Right renal pelvis (tissue), 4 donors: Measurements from ENCODE around the gene GET4. TPM values are rescaled to one million over a fixed set of nuclear protein-coding genes. Genes with fewer than 3 reads are reported as not detected.
A peak's percentile ranks its signal among the peaks of the same experiment; 100 is the strongest.
"Not testable (repeated sequence)": the region's sequence is repeated elsewhere in the genome, so short reads cannot be mapped to it uniquely, and the experiment has no call there.

ENCODE experiments used
- DNase-seq, 4 donors: peaks; one replicate each; pipeline ENCODE4 v3.0.0-alpha.2; 2013; ENCODE audit warnings: low read depth in 4 of 4, low spot score in 3 of 4, missing footprints in 1 of 4
- polyA plus RNA-seq, 4 donors: library from polyadenylated mRNA; unstranded; fragments of 120-200 nt; gene quantifications; one replicate each; pipeline ENCODE4 v1.2.1, GENCODE V29; 2013; ENCODE audit not compliant: insufficient read length in 4 of 4

Gene GET4
- polyA plus RNA-seq, 4 donors = 33.2 to 47.4 (median 39.0) TPM

DNA sequence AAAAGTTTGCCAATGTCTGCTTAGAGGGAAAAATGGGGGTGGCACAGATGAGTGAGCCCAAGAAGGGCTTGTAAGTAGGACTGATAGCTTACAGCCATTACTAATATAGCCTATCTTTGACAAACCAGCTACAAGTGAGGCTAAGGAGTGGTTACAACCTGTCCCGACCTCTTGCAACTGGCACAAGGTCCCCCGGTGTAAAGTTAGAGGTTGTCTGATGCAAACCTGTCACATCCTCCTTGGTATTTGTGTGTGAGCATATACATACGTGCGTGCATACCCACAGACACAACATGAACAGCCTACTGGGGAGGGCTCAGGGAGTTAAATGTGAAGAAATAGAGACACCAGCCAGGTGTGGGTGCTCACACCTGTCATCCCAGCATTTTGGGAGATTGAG lies 63.5 kb downstream of the GET4 start:
- no peak for DNase-seq

DNA sequence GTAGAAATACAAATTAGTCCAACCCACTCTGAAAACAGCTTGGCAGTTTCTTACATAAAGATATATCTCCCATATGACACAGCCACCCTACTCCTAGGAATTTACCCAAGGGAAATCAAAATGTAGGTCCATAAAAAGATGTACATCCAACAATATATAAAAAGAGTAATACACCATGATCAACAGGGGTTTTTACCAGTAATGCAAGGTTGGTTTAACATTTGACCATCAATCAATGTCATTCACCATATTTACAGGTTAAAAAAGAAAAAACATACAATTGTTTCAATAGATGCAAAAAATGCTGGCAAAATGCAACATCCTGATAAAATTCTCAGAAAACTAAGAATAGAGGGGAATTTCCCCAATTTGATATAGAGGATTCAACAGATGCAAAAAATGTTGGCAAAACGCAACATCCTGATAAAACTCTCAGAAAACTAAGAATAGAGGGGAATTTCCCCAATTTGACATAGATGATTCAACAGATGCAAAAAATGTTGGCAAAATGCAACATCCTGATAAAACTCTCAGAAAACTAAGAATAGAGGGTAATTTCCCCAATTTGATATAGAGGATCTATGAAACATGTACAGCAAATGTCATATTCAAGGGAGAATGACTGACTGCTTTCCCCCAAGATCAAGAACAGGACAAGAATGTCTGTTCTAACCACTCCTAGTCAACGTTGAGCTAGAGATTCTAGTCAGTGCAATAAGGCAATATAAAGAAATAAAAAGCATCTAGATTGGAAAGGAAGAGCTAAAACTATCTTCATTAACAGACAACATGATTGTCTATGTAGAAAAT lies 64.5 kb downstream of the GET4 start:
- no peak for DNase-seq

DNA sequence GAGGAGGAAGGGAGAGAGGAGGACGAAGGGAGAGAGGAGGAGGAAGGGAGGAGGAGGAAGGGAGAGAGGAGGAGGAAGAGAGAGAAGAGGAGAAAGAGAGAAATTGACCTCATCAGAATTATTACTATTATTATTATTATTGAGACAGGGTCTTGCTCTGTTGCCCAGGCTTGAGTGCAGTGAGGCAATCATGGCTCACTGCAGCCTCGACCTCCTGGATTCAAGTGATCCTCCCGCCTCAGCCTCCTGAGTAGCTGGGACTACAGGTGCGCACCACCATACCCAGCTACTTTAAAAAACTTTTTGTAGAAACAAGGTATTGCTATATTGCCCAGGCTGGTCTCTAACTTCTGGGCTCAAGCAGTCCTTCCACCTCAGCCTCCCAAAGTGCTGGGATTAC lies 67.4 kb downstream of the GET4 start:
- DNase-seq = not testable (repeated sequence)

DNA sequence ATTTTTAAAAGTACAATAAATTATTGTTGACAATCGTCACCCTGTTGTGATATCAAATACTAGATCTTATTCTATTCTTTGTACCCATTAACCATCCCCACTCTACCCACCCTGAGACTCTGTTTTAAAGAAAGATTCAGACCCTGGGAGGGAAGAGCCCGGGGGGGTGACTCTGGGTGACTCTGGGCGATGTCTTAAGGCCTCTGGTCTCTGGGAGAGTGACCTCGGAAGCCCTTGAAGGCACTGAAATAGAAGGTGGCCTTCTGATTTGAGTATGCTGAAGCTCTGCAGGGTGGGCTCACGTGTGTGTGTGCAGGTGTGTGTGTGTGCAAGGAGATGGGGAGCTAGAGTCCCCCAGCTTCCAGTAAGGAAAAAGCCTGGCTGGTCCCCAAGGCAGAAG lies 68.4 kb downstream of the GET4 start:
- DNase-seq = no peak

DNA sequence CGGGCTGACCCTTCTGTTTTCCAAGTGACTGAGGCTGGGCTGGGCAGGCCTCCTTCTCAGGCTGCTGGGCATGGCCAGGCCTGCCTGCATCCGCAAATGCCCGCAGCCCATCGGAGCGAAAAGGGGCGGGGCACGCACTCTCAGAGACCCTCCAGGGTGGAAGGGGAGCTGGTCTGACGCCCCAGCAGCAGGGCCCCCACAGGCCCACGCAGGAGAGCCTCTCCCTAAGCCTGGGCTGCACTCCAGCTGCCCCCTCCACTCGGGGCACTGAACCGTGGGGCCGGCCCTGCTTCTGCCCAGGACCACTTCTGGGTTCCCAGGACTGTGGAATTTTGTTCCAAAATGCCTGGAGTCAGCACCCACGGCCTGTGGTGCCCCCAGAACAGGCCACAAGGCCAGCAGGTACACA lies 68.8 kb downstream of the GET4 start:
- peak in 1 of 4 donors; percentile 41 for DNase-seq

DNA sequence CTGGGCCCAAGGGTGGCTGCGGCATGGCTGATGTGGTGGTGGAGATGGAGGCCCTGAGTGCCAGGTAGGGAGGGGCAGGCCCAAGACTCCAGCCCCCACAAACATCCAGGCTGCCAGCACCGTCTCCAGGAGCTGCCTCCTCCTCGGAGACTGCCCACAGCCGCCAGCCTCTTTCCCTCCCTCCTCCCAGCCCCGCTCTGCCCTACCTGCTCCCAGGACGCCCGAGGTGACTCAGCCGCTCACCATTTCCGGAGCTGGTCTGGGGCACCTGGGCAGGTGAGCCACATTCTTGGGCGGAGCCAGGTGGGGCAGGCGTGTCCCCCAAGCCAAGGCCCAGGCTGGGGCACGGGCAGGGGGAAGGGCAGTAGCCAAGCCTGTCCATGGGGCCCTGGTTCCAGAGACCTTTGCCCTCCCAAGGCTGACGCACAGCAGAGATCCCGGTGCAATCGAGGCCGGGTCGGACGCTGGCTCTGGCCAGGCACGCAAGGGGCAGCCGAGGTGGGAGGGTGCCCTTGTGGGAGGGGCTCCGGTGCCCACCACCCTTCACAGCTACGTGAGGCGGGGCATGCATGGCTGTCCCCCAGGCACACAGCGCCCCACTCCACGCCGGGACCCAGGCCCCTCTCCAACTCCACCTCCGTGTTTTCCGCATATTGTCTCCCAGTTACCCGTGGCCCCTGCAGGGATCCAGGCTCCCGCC lies 69.4 kb downstream of the GET4 start:
- peak in 2 of 4 donors; percentile 46 to 52 for DNase-seq

Other genes starting within 250 kb of the GET4 start
- gene DNAAF5, start 149.9 kb upstream of the GET4 start, polyA plus RNA-seq = 10 to 100 TPM; 29.6 to 37.9 (median 33.2) TPM
- 10 to 100 TPM; 34.7 to 47.2 (median 36.6) TPM for gene PRKAR1B, start 149.3 kb upstream of the GET4 start, polyA plus RNA-seq
- 100 to 1,000 TPM; 126 to 133 (median 131) TPM for gene SUN1, start 44.1 kb upstream of the GET4 start, polyA plus RNA-seq
- gene ADAP1, start 78.1 kb downstream of the GET4 start, polyA plus RNA-seq = 10 to 100 TPM; 14.6 to 18.2 (median 15.1) TPM
- gene COX19, start 99.0 kb downstream of the GET4 start, polyA plus RNA-seq = 10 to 100 TPM; 11.8 to 13.3 (median 12.1) TPM
- 1 to 10 TPM; 1.2 to 4.0 (median 2.5) TPM for gene CYP2W1, start 106.6 kb downstream of the GET4 start, polyA plus RNA-seq
- gene GPR146, start 168.0 kb downstream of the GET4 start, polyA plus RNA-seq = 1 to 10 TPM; 3.0 to 5.4 (median 3.4) TPM
- gene GPER1, start 211.6 kb downstream of the GET4 start, polyA plus RNA-seq = 1 to 10 TPM; 5.9 to 8.1 (median 6.4) TPM